WTC11 (cell line): ENCODE data around the gene SRPX. TPM values are rescaled to one million over a fixed set of nuclear protein-coding genes. Genes with fewer than 3 reads are reported as not detected.
A peak's percentile ranks its signal among the peaks of the same experiment; 100 is the strongest.

ENCODE experiments used
- ATAC-seq: fragments of 200-7000 bp; cut with Tn5 transposase; 2 replicates; pipeline ENCODE4 v1.10.0; 2021; ENCODE audit warnings: mild to moderate bottlenecking, moderate library complexity
- Bru-seq: library from RNA; stranded (reverse); fragments of 400-500 nt; gene quantifications from one replicate; lab custom pipeline; 2021; lab: Mats Ljungman, UMichigan
- CTCF ChIA-PET: fragments of 300-600 bp; sonication (Branson Sonifier 250); formaldehyde crosslinking; loops from one replicate; lab custom pipeline; 2021; ENCODE audit warnings: antibody characterized with exemption; lab: Charles Lee
- POLR2A ChIA-PET: fragments of 350-600 bp; sonication (Branson Sonifier 250); formaldehyde crosslinking; loops from one replicate; lab custom pipeline; 2021; ENCODE audit warnings: antibody characterized with exemption; lab: Charles Lee
- DNase-seq: peaks from one replicate; pipeline ENCODE4 v3.0.0; 2021; ENCODE audit warnings: low spot score
- H3K27ac Mint-ChIP-seq: 2 replicates; pipeline ENCODE4 v1.8.0; 2021; ENCODE audit warnings: mixed read lengths
- H3K27me3 Mint-ChIP-seq: 2 replicates; pipeline ENCODE4 v1.8.0; 2021; ENCODE audit warnings: low read depth, mild to moderate bottlenecking, moderate library complexity, mixed read lengths
- H3K36me3 Mint-ChIP-seq: 2 replicates; pipeline ENCODE4 v1.8.0; 2021; ENCODE audit warnings: mixed read lengths
- H3K4me1 Mint-ChIP-seq: 2 replicates; pipeline ENCODE4 v1.8.0; 2022; ENCODE audit warnings: mixed read lengths
- H3K4me3 Mint-ChIP-seq: 2 replicates; pipeline ENCODE4 v1.8.0; 2021; ENCODE audit warnings: mild to moderate bottlenecking, moderate library complexity, mixed read lengths
- H3K9me3 Mint-ChIP-seq: 2 replicates; pipeline ENCODE4 v1.8.0; 2021; ENCODE audit warnings: mixed read lengths
- ATF1 ChIP-seq: sonication (generic); formaldehyde crosslinking; IDR thresholded peaks from 2 replicates; pipeline ENCODE4 v1.8.1; 2023; ENCODE audit warnings: mild to moderate bottlenecking, moderate library complexity, missing genetic modification reagents
- CBFB ChIP-seq: sonication (generic); formaldehyde crosslinking; IDR thresholded peaks from 2 replicates; pipeline ENCODE4 v1.8.1; 2022; ENCODE audit warnings: mild to moderate bottlenecking, low read depth, missing genetic modification reagents
- FOXJ3 ChIP-seq: sonication (generic); formaldehyde crosslinking; IDR thresholded peaks from 2 replicates; pipeline ENCODE4 v1.9.0; 2021; ENCODE audit warnings: missing genetic modification reagents, mild to moderate bottlenecking, borderline replicate concordance
- KAT7 ChIP-seq: sonication (generic); formaldehyde crosslinking; IDR thresholded peaks from 2 replicates; pipeline ENCODE4 v1.8.1; 2023; ENCODE audit warnings: missing genetic modification reagents, mild to moderate bottlenecking, borderline replicate concordance
- MAX ChIP-seq: sonication (generic); formaldehyde crosslinking; IDR thresholded peaks from 2 replicates; pipeline ENCODE4 v1.8.0; 2022; ENCODE audit warnings: mild to moderate bottlenecking, missing genetic modification reagents
- MLX ChIP-seq: sonication (generic); formaldehyde crosslinking; IDR thresholded peaks from 2 replicates; pipeline ENCODE4 v1.8.1; 2023; ENCODE audit warnings: mild to moderate bottlenecking, missing genetic modification reagents, moderate library complexity
- MXD4 ChIP-seq: fragments of 250-450 bp; sonication (Bioruptor Pico); IDR thresholded peaks from 2 replicates; pipeline ENCODE4 v1.8.0; 2021; ENCODE audit warnings: mild to moderate bottlenecking, moderate library complexity, borderline replicate concordance
- NFYB ChIP-seq: sonication (generic); formaldehyde crosslinking; conservative IDR thresholded peaks from 2 replicates; pipeline ENCODE4 v1.8.0; 2022; ENCODE audit warnings: low read depth, missing genetic modification reagents
- NR3C1 ChIP-seq: sonication (generic); formaldehyde crosslinking; conservative IDR thresholded peaks from 2 replicates; pipeline ENCODE4 v1.8.1; 2023; ENCODE audit warnings: low read depth, mild to moderate bottlenecking, missing genetic modification reagents
- PRDM15 ChIP-seq: sonication (generic); formaldehyde crosslinking; IDR thresholded peaks from 2 replicates; pipeline ENCODE4 v1.8.0; 2022; ENCODE audit warnings: missing genetic modification reagents
- STAT6 ChIP-seq: sonication (generic); formaldehyde crosslinking; conservative IDR thresholded peaks from 2 replicates; pipeline ENCODE4 v1.8.1; 2023; ENCODE audit warnings: mild to moderate bottlenecking, low read depth, missing genetic modification reagents, moderate library complexity
- USF1 ChIP-seq: sonication (generic); formaldehyde crosslinking; IDR thresholded peaks from 2 replicates; pipeline ENCODE4 v1.8.0; 2022; ENCODE audit warnings: mild to moderate bottlenecking, missing genetic modification reagents
- ZBTB43 ChIP-seq: sonication (generic); formaldehyde crosslinking; IDR thresholded peaks from 2 replicates; pipeline ENCODE4 v1.8.1; 2023; ENCODE audit warnings: mild to moderate bottlenecking, missing genetic modification reagents
- ZNF121 ChIP-seq: sonication (generic); formaldehyde crosslinking; IDR thresholded peaks from 2 replicates; pipeline ENCODE4 v1.8.0; 2023; ENCODE audit warnings: missing genetic modification reagents
- ZNF396 ChIP-seq: fragments of 250-450 bp; sonication (Bioruptor Pico); IDR thresholded peaks from 2 replicates; pipeline ENCODE4 v1.8.0; 2021; ENCODE audit warnings: mild to moderate bottlenecking, moderate library complexity, borderline replicate concordance
- ZNF512 ChIP-seq: sonication (generic); formaldehyde crosslinking; IDR thresholded peaks from 2 replicates; pipeline ENCODE4 v1.8.1; 2022; ENCODE audit warnings: missing genetic modification reagents, borderline replicate concordance
- long read RNA-seq, 3 experiments: library from RNA in 1 of 3; library from capped mRNA in 1 of 3; library from polyadenylated mRNA in 1 of 3; unstranded in 2 of 3; stranded (forward) in 1 of 3; transcript quantifications; one replicate each; pipeline ENCODE4 v2.0.0, GENCODE V29; 2021
- total RNA-seq: library from RNA; stranded (reverse); gene quantifications from 3 replicates; pipeline ENCODE4 v1.2.3, GENCODE V29; 2021

Gene SRPX
- total RNA-seq (7.7 to 8.0 TPM (median 7.7 TPM) in 3 replicates), Bru-seq, nascent RNA (percentile 38 among the genes with signal in this experiment)
- long read RNA-seq, experiment 1, transcript SRPX-201 (10 exons, 1,874 nt) = major isoform, 19 of 26 reads
- long read RNA-seq, experiment 1, partial matches to known transcripts = 3 of 26 reads
- long read RNA-seq, experiment 1, other reads (novel, unspliced or antisense) = 3 of 26 reads
- long read RNA-seq, experiment 2, transcript SRPX-201 (10 exons, 1,874 nt) = major isoform, 7 of 10 reads
- long read RNA-seq, experiment 2, partial matches to known transcripts = 0 of 10 reads
- long read RNA-seq, experiment 2, other reads (novel, unspliced or antisense) = 3 of 10 reads
- long read RNA-seq, experiment 3, transcript SRPX-201 (10 exons, 1,874 nt) = major isoform, 6 of 7 reads
- long read RNA-seq, experiment 3, partial matches to known transcripts = 0 of 7 reads
- long read RNA-seq, experiment 3, other reads (novel, unspliced or antisense) = 1 of 7 reads

GRCh38 chrX:38220415-38221390, at the start of gene SRPX:
Gene SRPX, minus strand, starts transcription at chrX:38220871. Its CDS starts 79 bp downstream, at chrX:38220792.
- POLR2A ChIA-PET = no interaction called here
- H3K36me3 Mint-ChIP-seq = no peaks in the 10 kb centered on the region

GRCh38 chrX:38268011-38268410, 47.3 kb upstream of the SRPX start:
- H3K27me3 Mint-ChIP-seq = no peaks in the 10 kb centered on the region
- H3K4me1 Mint-ChIP-seq = no peaks in the 10 kb centered on the region
- H3K9me3 Mint-ChIP-seq = no peaks in the 10 kb centered on the region
- no peak for DNase-seq
- 0 out of 2 replicates have a peak, but pooled peaks cover 2% of the 10 kb centered on the region for H3K36me3 Mint-ChIP-seq
- H3K4me3 Mint-ChIP-seq = no peak overlapping the region
- CTCF ChIA-PET = no interaction called here
- H3K27ac Mint-ChIP-seq = no peak overlapping the region
- POLR2A ChIA-PET = no interaction called here
- ATAC-seq = no peak
- TF ChIP-seq KAT7 (CRISPR knock-in tag) (no peak), NR3C1 (CRISPR knock-in tag) (no peak), USF1 (CRISPR knock-in tag) (no peak), NFYB (CRISPR knock-in tag) (no peak), STAT6 (CRISPR knock-in tag) (no peak), ATF1 (no peak), ZNF121 (CRISPR knock-in tag) (no peak), FOXJ3 (CRISPR knock-in tag) (no peak), MXD4 (CRISPR knock-in tag) (no peak), CBFB (CRISPR knock-in tag) (no peak), PRDM15 (CRISPR knock-in tag) (no peak)

More at GRCh38 chrX:38220415-38221390, at the start of gene SRPX:
- H3K9me3 Mint-ChIP-seq = no peaks in the 10 kb centered on the region
- no peak within 1 kb of the TSS for H3K27ac Mint-ChIP-seq
- DNase-seq = peak; percentile 36
- peak within 1 kb of the TSS; percentile 74 for H3K4me3 Mint-ChIP-seq
- CTCF ChIA-PET = interaction anchor here (0.6 to 2.3 kb wide), 4 partner anchors 61 to 475 kb away, joined by 3 to 13 read pairs (median 6); partner anchors contain the start of gene RPGR
- no peak for TF ChIP-seq MLX (CRISPR knock-in tag)
- no peak for TF ChIP-seq ZBTB43 (CRISPR knock-in tag)
- peak; percentile 31; the same call in 1 of the 2 replicates for TF ChIP-seq MAX
- no peak for TF ChIP-seq ZNF396 (CRISPR knock-in tag)
- TF ChIP-seq ZNF512 = no peak
- TF ChIP-seq, all 79 proteins: peak for 1
- H3K27me3 Mint-ChIP-seq = peaks cover 50% of the 10 kb centered on the region
- H3K4me1 Mint-ChIP-seq = peaks cover 18% of the 10 kb centered on the region
- ATAC-seq = peak; percentile 69
